ENCODE measurements around the gene SEM1.
A peak's percentile ranks its signal among the peaks of the same experiment; 100 is the strongest.
"Not testable (repeated sequence)": the region's sequence is repeated elsewhere in the genome, so short reads cannot be mapped to it uniquely, and the experiment has no call there.

Gene SEM1

GRCh38 chr7:96709381-96710228, at the start of gene SEM1:
Gene SEM1, minus strand, starts transcription at chr7:96709846. Its CDS starts 83 bp downstream, at chr7:96709763.
- peak within 1 kb of the TSS; percentile 89 for H3K4me3 ChIP-seq (ENCODE audit: low read depth, low read length)
- DNase-seq (ENCODE audit: low read depth) = peak; percentile 64

- H3K4me3 ChIP-seq (ENCODE audit: low read depth, low read length); DNase-seq (ENCODE audit: low read depth): not testable (repeated sequence)
Measured at GRCh38 chr7:96757880-96758279, 48.2 kb upstream of the SEM1 start.

DNA sequence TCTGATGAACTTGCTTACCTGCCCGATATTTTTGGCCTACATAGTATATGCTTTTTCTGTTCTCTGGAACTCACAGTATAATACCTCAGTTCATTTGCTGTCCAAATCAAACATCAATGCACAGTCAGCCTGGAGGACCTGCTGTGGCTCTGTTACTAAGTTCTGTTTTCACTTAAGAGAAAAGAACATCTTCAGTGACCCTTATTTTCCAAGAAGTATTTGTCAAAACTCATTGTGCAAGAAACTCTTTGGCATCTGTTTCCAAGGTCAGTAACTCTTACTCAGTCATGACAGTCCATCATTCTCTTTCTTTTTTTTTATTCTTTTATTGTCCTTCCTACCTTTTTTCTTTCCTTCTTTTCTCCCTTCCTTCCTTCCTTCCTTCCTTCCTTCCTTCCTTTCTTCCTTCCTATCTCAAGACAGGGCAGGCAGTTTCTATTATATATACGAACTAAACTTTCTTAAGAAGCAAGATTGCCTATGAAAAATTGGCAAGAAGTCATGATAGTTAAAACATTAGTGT, 37.8 kb upstream of the SEM1 start:
- H3K4me3 ChIP-seq (ENCODE audit: low read depth, low read length) = no peak overlapping the region
- DNase-seq (ENCODE audit: low read depth) = no peak

DNA sequence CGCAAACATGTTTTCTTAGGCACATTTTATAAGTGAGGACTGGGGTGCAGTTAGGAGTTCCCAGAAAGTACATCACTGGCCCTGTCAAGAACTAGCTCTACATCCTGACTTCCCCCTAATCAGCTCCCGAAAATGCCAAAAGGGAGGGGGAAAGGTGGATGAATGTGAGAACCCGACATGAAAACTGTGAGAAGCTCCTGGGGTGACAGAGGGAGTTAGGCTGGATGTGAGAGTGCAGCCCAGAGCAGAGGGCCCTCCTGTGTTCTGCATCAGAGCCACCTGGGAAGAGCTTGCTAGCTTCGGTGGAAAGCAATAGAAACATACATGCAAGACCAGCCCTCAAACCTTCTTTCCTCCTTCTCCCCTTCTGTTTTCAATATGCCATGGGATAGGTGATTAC, 30.5 kb upstream of the SEM1 start:
- no peak overlapping the region for H3K4me3 ChIP-seq (ENCODE audit: low read depth, low read length)
- no peak for DNase-seq (ENCODE audit: low read depth)

DNA sequence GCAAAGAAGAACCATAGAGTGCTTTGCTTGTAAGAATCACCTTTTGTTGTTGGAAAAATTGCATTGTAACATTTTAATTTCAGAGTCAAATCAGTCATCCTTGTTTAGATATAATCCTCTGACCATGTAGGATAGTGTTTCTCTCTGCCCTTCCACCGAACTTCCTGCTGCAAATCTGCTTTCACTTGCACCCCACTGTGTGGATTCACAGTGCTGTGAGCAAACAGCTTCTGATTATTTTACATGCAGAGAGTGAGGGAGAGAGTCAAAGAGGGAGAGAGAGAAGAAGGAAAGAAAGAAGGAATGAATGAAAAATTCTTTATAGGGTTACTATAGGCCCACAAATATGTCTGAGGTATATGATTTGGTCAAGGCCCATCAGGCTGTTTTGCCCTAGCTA, 30.0 kb upstream of the SEM1 start:
- no peak for DNase-seq (ENCODE audit: low read depth)
- H3K4me3 ChIP-seq (ENCODE audit: low read depth, low read length) = no peak overlapping the region

- no peak for DNase-seq (ENCODE audit: low read depth)
- no peak overlapping the region for H3K4me3 ChIP-seq (ENCODE audit: low read depth, low read length)
Measured at GRCh38 chr7:96739167-96739566, 29.5 kb upstream of the SEM1 start.

GRCh38 chr7:96738705-96739104, 29.1 kb upstream of the SEM1 start:
- no peak overlapping the region for H3K4me3 ChIP-seq (ENCODE audit: low read depth, low read length)
- DNase-seq (ENCODE audit: low read depth) = no peak

GRCh38 chr7:96737545-96738050, 28.0 kb upstream of the SEM1 start:
- no peak overlapping the region for H3K4me3 ChIP-seq (ENCODE audit: low read depth, low read length)
- DNase-seq (ENCODE audit: low read depth) = no peak

DNA sequence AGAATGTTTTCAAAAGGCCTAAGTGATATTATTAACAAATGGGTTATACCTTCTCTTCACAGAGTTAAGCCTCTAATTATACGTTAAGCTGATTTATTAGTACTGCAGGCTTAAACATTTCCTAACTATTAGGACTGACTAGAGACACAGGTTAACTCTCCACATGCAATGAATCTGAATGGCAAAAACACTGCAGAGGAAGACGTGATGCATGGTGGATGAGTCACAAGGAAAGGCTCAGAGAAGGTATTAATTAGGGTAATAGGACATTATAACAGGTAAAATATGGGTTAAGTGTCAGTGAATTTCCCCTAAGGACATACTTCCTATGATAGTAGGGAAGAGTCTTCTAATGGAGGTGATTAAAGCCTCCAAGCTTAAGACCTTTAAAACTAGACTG, 24.7 kb upstream of the SEM1 start:
- DNase-seq (ENCODE audit: low read depth) = no peak
- H3K4me3 ChIP-seq (ENCODE audit: low read depth, low read length) = no peak overlapping the region

DNA sequence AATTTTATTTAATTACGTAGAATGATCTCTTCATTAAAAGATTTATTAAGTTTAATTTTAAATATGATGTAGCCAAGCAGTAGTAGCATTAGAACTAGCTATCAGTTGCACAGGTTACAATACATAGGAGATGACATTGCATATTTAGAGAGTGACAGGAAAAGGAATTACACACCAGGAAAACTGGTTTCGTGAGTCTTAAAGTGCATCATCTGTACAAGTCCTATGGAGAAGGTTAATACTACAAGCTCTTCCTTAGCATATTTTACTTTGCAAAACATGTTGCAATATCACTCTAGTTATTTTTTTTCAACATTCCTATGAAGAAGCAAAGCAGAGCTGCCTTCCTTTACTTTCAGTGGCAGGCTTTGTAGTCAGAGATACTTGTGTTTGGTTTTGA, 20.2 kb upstream of the SEM1 start:
- no peak for DNase-seq (ENCODE audit: low read depth)
- H3K4me3 ChIP-seq (ENCODE audit: low read depth, low read length) = no peak overlapping the region

DNA sequence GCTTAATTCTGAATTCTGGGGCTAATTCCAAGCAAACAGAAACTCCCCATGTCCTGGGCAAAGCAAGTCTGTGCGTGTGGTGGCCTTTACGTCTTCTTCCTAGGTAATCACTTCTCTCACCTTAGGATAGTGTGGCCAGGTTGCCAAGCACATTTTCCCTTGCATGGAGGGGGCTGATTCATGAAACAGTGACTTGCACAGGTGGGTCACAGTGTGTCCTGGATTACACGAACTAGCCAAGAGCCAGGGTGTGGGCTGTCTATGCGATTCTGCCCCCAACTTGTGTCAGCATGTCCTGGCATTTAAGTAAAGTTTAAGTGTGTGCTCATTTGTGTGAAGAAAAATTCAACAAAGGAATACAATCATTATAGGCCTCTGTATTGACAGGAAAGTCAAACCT, 18.5 kb upstream of the SEM1 start:
- no peak for DNase-seq (ENCODE audit: low read depth)
- no peak overlapping the region for H3K4me3 ChIP-seq (ENCODE audit: low read depth, low read length)

GRCh38 chr7:96727534-96728088, 18.0 kb upstream of the SEM1 start:
- H3K4me3 ChIP-seq (ENCODE audit: low read depth, low read length) = no peak overlapping the region
- DNase-seq (ENCODE audit: low read depth) = no peak

DNA sequence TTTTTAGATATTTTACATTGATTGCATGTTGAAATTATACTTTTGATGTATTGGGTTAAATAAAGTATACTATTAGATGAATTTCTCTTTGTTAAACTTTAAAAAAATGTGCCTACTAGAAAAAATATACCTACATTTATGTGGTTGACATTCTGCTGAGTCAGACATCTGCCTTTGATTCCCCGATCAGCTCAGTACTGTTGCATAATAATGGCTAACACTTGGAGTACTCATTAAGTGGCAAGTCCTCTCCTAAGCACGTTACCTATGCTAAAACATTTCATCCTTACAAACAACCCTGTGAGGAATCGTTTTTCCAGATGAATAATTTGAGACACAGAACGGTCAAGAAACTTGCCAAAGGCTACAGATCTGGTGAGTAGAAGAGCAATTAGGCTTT, 14.0 kb upstream of the SEM1 start:
- no peak overlapping the region for H3K4me3 ChIP-seq (ENCODE audit: low read depth, low read length)
- DNase-seq (ENCODE audit: low read depth) = peak; percentile 1

- not testable (repeated sequence) for H3K4me3 ChIP-seq (ENCODE audit: low read depth, low read length); DNase-seq (ENCODE audit: low read depth)
Measured at GRCh38 chr7:96722928-96723327, 13.3 kb upstream of the SEM1 start.

DNA sequence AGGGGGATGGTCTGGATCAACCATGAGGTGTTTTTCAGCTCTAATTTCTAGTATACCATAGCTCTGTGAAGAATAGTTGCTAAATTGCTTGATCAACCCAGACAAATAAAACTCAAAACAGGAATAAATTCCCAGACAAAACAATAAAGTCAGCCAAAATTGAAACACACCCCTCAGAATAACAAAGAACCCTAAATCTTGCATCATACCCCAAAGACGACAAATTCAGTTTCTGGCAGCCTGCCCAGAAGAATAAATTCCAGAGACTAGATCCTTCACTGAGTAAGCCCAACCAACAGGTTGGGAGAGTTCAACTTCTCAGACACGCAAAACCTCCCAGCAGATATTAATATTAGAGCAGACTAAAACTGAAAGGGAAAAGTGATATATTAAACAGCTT, 11.2 kb upstream of the SEM1 start:
- peak; percentile 19 for DNase-seq (ENCODE audit: low read depth)
- H3K4me3 ChIP-seq (ENCODE audit: low read depth, low read length) = no peak overlapping the region

- DNase-seq (ENCODE audit: low read depth) = no peak
- H3K4me3 ChIP-seq (ENCODE audit: low read depth, low read length) = no peak overlapping the region
Measured at GRCh38 chr7:96719164-96719563, 9.5 kb upstream of the SEM1 start.

DNA sequence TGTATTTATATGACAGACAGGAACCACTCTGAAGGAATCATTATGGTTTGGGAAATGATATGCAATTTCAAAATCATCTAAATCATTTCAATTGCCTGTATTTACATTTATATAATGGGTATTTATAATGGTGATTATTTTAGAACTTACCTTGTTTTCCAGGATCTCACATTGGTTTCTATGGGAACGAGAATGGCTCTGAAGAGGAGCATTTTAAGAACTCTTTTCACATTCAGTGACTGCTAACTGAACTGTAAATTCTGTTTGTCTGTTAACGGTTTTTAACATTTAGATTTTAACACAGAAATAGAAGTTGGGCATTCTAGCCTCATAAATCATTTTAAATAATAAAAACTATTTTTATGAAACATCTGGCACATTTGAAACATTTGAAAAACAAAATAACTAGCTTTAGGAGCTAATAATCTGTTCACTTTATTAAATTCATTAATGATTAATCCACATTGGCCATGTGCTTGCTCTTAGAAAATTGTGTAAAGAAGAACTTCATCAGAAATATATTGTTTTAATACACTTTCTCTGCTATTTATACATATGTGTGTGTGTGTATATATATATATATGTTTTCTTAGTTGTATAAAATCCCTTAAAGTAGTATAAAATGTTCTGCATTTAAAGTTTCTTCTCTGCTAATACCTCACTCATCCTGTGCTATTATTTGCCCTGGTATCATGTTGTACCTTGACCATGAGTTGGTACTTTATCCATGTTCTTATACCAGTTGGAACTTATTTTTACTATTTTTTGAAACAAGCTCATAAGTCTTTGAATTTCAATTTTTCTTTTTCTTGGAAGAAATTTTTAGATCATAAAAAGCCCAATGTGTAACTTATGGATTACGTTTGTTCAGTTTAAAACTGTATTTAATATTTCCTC, 8.7 kb upstream of the SEM1 start:
- DNase-seq (ENCODE audit: low read depth) = no peak
- H3K4me3 ChIP-seq (ENCODE audit: low read depth, low read length) = no peak overlapping the region

- no peak overlapping the region for H3K4me3 ChIP-seq (ENCODE audit: low read depth, low read length)
- no peak for DNase-seq (ENCODE audit: low read depth)
Measured at GRCh38 chr7:96713037-96713436, 3.4 kb upstream of the SEM1 start.

- DNase-seq (ENCODE audit: low read depth) = no peak
- H3K4me3 ChIP-seq (ENCODE audit: low read depth, low read length) = no peak overlapping the region
Measured at GRCh38 chr7:96710544-96710943, 898 bp upstream of the SEM1 start.

DNA sequence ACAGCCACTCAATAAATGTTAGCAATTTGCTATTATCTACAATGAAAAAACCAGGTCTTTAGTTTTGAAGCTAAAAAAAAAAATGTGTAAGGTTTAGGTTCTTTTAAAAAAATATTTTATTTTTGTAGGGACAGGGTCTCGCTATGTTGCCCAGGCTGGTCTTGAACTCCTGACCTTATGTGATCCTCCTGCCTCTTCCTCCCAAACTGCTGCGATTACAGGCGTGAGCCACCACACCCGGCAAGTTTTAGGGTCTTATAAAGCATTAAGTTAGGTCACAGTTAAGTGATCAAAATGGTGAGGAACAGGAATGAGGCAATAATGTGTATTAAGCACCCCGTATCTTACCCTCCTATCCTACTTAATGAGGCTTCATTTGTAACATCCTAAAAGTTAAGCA, 774 bp downstream of the SEM1 start:
- no peak for DNase-seq (ENCODE audit: low read depth)
- H3K4me3 ChIP-seq (ENCODE audit: low read depth, low read length) = peak overlapping the region; percentile 89
